Chondrocyte (in vitro differentiated cells): ENCODE measurements around the gene PSME1. TPM values are rescaled to one million over a fixed set of nuclear protein-coding genes. Genes with fewer than 3 reads are reported as not detected.
A peak's percentile ranks its signal among the peaks of the same experiment; 100 is the strongest.

Source experiments
- DNase-seq: peaks from one replicate; pipeline ENCODE4 v3.0.0; 2021; ENCODE audit warnings: mixed read lengths, low spot score
- H3K27ac Mint-ChIP-seq: one replicate; pipeline ENCODE4 v1.8.0; 2021; ENCODE audit warnings: mild to moderate bottlenecking, moderate library complexity, mixed read lengths; ENCODE audit not compliant: unreplicated experiment
- H3K27me3 Mint-ChIP-seq: 2 replicates; pipeline ENCODE4 v1.8.0; 2021; ENCODE audit warnings: low read depth, mixed read lengths
- H3K36me3 Mint-ChIP-seq: 2 replicates; pipeline ENCODE4 v1.8.0; 2021; ENCODE audit warnings: low read depth, mixed read lengths
- H3K4me1 Mint-ChIP-seq: 2 replicates; pipeline ENCODE4 v1.8.0; 2021; ENCODE audit warnings: low read depth, mild to moderate bottlenecking, mixed read lengths
- H3K4me3 Mint-ChIP-seq: one replicate; pipeline ENCODE4 v1.8.0; 2021; ENCODE audit warnings: mild to moderate bottlenecking, moderate library complexity, mixed read lengths; ENCODE audit not compliant: unreplicated experiment
- H3K9me3 Mint-ChIP-seq: 2 replicates; pipeline ENCODE4 v1.8.0; 2021; ENCODE audit warnings: low read depth, mixed read lengths
- total RNA-seq: library from RNA; stranded (reverse); gene quantifications from 3 replicates; pipeline ENCODE4 v1.2.1, GENCODE V29; 2021
- TF ChIP-seq, protein P1 (sequence below): fragments of 200-600 bp; sonication (generic); IDR thresholded peaks from 2 replicates; pipeline ENCODE4 v1.5.0; 2021; ENCODE audit warnings: antibody characterized with exemption, mild to moderate bottlenecking, moderate library complexity

PSME1 gene
- total RNA-seq, 1 donor from 2014 or later, result 59.2 TPM

DNA sequence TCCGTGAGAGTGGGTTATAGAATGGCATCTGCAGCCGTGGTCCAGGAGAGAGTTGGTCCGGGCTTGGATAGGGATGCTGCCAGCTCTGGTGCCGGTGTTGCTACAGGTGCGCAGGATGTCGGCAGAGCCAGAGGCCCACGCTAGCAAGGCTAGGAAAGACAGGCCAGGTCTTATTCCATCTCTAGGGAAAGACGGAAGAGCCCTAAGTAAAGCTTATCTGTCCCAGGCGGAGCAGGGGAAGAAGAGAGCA is 485 bp upstream of the PSME1 start:
- H3K9me3 Mint-ChIP-seq, result no peaks in the 10 kb centered on the region
- TF ChIP-seq, protein P1, sequence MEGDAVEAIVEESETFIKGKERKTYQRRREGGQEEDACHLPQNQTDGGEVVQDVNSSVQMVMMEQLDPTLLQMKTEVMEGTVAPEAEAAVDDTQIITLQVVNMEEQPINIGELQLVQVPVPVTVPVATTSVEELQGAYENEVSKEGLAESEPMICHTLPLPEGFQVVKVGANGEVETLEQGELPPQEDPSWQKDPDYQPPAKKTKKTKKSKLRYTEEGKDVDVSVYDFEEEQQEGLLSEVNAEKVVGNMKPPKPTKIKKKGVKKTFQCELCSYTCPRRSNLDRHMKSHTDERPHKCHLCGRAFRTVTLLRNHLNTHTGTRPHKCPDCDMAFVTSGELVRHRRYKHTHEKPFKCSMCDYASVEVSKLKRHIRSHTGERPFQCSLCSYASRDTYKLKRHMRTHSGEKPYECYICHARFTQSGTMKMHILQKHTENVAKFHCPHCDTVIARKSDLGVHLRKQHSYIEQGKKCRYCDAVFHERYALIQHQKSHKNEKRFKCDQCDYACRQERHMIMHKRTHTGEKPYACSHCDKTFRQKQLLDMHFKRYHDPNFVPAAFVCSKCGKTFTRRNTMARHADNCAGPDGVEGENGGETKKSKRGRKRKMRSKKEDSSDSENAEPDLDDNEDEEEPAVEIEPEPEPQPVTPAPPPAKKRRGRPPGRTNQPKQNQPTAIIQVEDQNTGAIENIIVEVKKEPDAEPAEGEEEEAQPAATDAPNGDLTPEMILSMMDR, result no peak
- peaks cover 37% of the 10 kb centered on the region for H3K4me1 Mint-ChIP-seq
- peak overlapping the region; percentile 83 for H3K4me3 Mint-ChIP-seq
- peaks cover 11% of the 10 kb centered on the region for H3K36me3 Mint-ChIP-seq
- no peaks in the 10 kb centered on the region for H3K27me3 Mint-ChIP-seq
- peak overlapping the region; percentile 9 for H3K27ac Mint-ChIP-seq
- DNase-seq, result no peak

DNA sequence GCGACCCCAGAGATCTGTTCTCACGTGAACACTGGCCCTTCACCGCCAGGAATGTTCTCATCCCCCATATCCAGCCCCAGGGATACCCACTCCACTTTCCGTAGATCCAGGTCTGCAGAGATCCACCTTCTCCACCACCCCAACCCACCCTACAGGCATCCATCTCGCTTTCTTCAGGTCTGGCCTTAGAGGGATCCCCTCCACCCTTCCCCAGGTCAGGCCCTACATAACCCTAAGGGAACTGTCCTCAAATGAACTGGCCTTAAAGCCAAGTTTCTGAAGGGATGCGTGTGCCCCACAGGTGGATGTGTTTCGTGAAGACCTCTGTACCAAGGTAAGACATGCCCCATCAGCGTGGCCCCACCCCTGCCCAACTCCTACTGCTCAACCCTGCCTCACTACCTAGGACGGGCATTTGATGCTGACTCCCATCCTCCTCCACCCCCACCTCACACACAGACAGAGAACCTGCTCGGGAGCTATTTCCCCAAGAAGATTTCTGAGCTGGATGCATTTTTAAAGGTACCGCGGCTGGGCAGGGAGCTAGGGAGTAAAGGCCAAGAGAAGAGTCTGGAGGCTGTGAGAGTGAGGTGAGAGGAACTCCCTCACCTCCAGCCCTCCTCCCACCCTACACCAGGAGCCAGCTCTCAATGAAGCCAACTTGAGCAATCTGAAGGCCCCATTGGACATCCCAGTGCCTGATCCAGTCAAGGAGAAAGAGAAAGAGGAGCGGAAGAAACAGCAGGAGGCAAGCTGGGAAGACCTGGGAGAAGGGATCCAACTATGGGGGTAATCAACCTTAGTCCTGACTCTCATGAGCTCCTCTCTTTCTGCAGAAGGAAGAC is 912 bp downstream of the PSME1 start:
- peak overlapping the region; percentile 83 for H3K4me3 Mint-ChIP-seq
- peaks cover 11% of the 10 kb centered on the region for H3K36me3 Mint-ChIP-seq
- H3K9me3 Mint-ChIP-seq, result no peaks in the 10 kb centered on the region
- H3K4me1 Mint-ChIP-seq, result peaks cover 46% of the 10 kb centered on the region
- no peak for DNase-seq
- peak overlapping the region; percentile 74 for H3K27ac Mint-ChIP-seq
- H3K27me3 Mint-ChIP-seq, result no peaks in the 10 kb centered on the region
- TF ChIP-seq, protein P1, result no peak

DNA sequence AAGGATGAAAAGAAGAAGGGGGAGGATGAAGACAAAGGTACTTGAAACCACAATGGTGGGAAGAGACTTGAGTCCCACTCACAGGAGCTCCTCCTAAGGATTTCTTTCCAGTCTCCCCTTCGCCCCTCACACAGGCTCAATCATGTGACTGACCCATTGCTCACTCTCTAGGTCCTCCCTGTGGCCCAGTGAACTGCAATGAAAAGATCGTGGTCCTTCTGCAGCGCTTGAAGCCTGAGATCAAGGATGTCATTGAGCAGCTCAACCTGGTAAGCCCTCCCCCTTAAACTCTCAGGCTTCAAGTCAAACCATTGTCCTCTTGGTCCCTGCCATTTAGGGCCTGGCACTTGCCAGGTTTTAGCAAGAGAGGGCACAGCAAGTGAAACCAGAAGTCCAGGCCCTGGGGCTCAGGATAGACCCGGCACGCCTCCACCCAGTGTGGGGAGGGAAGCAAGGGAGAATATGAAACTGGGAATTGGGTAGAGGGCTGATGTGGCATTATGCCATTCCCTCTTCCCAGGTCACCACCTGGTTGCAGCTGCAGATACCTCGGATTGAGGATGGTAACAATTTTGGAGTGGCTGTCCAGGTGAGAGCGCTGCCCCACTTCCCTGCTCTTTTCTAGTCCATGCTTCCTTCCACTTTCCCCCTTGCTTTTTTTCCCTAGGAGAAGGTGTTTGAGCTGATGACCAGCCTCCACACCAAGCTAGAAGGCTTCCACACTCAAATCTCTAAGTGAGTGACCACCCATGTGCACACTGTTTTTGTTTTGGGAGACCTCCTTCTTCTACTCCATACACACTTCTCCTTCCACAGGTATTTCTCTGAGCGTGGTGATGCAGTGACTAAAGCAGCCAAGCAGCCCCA is 1.8 kb downstream of the PSME1 start:
- no peak for DNase-seq
- Mint-ChIP-seq H3K27ac (no peak overlapping the region), H3K9me3 (no peaks in the 10 kb centered on the region), H3K27me3 (no peaks in the 10 kb centered on the region), H3K36me3 (peaks cover 11% of the 10 kb centered on the region), H3K4me1 (peaks cover 51% of the 10 kb centered on the region), H3K4me3 (no peak overlapping the region)
- TF ChIP-seq, protein P1, result no peak

DNA sequence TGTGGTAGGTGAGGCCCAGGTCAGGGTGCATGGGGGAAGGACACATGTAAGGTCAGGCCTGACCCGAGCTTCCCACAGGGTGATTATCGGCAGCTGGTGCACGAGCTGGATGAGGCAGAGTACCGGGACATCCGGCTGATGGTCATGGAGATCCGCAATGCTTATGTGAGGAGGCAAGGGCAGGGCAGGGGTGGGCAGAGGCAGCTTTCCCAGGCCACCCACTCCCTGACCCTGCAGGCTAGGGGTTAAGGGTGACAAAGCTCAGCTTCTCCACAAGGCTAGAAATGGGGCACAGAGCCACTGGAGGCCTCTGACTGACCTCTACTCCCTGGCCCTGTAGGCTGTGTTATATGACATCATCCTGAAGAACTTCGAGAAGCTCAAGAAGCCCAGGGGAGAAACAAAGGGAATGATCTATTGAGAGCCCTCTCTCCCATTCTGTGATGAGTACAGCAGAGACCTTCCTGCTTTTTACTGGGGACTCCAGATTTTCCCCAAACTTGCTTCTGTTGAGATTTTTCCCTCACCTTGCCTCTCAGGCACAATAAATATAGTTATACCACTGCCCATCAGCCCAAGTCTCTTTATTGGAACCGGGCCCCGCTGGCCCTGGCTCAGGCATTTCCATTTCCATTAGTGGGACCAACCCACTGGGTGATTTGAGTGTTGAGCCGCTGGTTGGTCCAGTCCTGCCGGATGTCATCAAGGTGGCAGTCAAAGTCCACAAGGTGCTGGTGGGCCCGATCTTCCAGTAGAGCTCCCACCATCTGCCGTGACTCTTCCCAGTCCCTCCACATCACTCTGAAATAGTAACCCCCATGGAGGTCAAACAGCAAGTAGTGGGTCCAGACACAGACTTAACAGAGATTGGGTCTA is 2.6 kb downstream of the PSME1 start:
- TF ChIP-seq, protein P1, result no peak
- Mint-ChIP-seq H3K9me3 (no peaks in the 10 kb centered on the region), H3K27ac (no peak overlapping the region), H3K4me1 (peaks cover 51% of the 10 kb centered on the region), H3K27me3 (no peaks in the 10 kb centered on the region), H3K36me3 (peaks cover 11% of the 10 kb centered on the region), H3K4me3 (no peak overlapping the region)
- no peak for DNase-seq
